ENCODE results near the gene MICALL1.

The MICALL1 gene

GRCh38 chr22:37887584-37888378, 18.3 kb upstream of the MICALL1 start:
- Histone ChIP-seq H3K27ac (replicated peaks; ENCODE audit: low read length) (peak overlapping the region; percentile 13), H3K36me3 (replicated peaks in 1 of 2; ENCODE audit: control insufficient read depth in 2 of 2, insufficient read depth in 2 of 2, low read length in 2 of 2) (peaks cover 29 to 81% of the 10 kb centered on the region in 2 donors)

GRCh38 chr22:37891926-37892325, 14.2 kb upstream of the MICALL1 start:
- Histone ChIP-seq H3K9ac (ENCODE audit: low read depth, low read length, poor library complexity) (no peak overlapping the region), H3K14ac (ENCODE audit: low read length) (no peak overlapping the region), H2BK12ac (ENCODE audit: low read length) (no peak overlapping the region), H3K4me2 (ENCODE audit: insufficient read depth, low read length, poor library complexity, severe bottlenecking) (no peak overlapping the region), H4K91ac (ENCODE audit: low read depth, low read length, poor library complexity) (no peak overlapping the region), H3K79me1 (ENCODE audit: low read depth, low read length) (no peaks in the 10 kb centered on the region), H4K8ac (ENCODE audit: low read depth, low read length) (no peak overlapping the region), H2BK120ac (ENCODE audit: low read depth, low read length) (no peak overlapping the region), H3K27ac (replicated peaks; ENCODE audit: low read length) (no peak overlapping the region), H2BK15ac (ENCODE audit: low read length) (no peak overlapping the region), H2BK5ac (ENCODE audit: low read length) (no peak overlapping the region), H3K4ac (ENCODE audit: low read length) (no peak overlapping the region), H3K23ac (ENCODE audit: low read depth, low read length, poor library complexity) (no peak overlapping the region), H2AK5ac (ENCODE audit: low read depth, low read length) (no peak overlapping the region), H3K18ac (ENCODE audit: low read length) (no peak overlapping the region), H3K36me3 (replicated peaks in 1 of 2; ENCODE audit: control insufficient read depth in 2 of 2, insufficient read depth in 2 of 2, low read length in 2 of 2) (peaks cover 21 to 56% of the 10 kb centered on the region in 2 donors), H3K4me3 (ENCODE audit: low read length in 2 of 2) (no peak overlapping the region), H3K27me3 (ENCODE audit: control insufficient read depth in 3 of 3, insufficient read depth in 3 of 3, low read depth in 1 of 3, low read length in 3 of 3) (no peaks in the 10 kb centered on the region), H3K4me1 (ENCODE audit: control insufficient read depth in 2 of 2, insufficient read depth in 1 of 2, low read depth in 1 of 2, low read length in 2 of 2) (peaks cover 20 to 25% of the 10 kb centered on the region in 2 donors), H2AFZ (ENCODE audit: low read length) (no peak overlapping the region), H3K9me3 (replicated peaks in 1 of 2; ENCODE audit: control insufficient read depth in 2 of 2, insufficient read depth in 1 of 2, low read depth in 1 of 2, low read length in 2 of 2) (no peaks in the 10 kb centered on the region)
- DNase-seq (ENCODE audit: low spot score), result no peak
- 100% methylated on average over 1 of the region's 3 CpGs; no CpG with 5 or more reads in 1 of the 2 donors for WGBS, 2 donors (ENCODE audit: extremely low coverage in 2 of 2, insufficient read length in 2 of 2, insufficient replicate concordance in 1 of 2)

More at GRCh38 chr22:37887584-37888378, 18.3 kb upstream of the MICALL1 start:
- Histone ChIP-seq H3K23ac (ENCODE audit: low read depth, low read length, poor library complexity) (no peak overlapping the region), H2AK5ac (ENCODE audit: low read depth, low read length) (no peak overlapping the region), H2BK5ac (ENCODE audit: low read length) (no peak overlapping the region), H3K4me1 (ENCODE audit: control insufficient read depth in 2 of 2, insufficient read depth in 1 of 2, low read depth in 1 of 2, low read length in 2 of 2) (peaks cover 0 to 10% of the 10 kb centered on the region in 2 donors), H2AFZ (ENCODE audit: low read length) (no peak overlapping the region), H3K4me3 (ENCODE audit: low read length in 2 of 2) (no peak overlapping the region), H3K79me1 (ENCODE audit: low read depth, low read length) (peaks cover 4% of the 10 kb centered on the region), H4K8ac (ENCODE audit: low read depth, low read length) (no peak overlapping the region), H3K14ac (ENCODE audit: low read length) (no peak overlapping the region), H2BK12ac (ENCODE audit: low read length) (no peak overlapping the region), H2BK15ac (ENCODE audit: low read length) (no peak overlapping the region), H3K18ac (ENCODE audit: low read length) (no peak overlapping the region), H3K9me3 (replicated peaks in 1 of 2; ENCODE audit: control insufficient read depth in 2 of 2, insufficient read depth in 1 of 2, low read depth in 1 of 2, low read length in 2 of 2) (no peaks in the 10 kb centered on the region), H3K4me2 (ENCODE audit: insufficient read depth, low read length, poor library complexity, severe bottlenecking) (no peak overlapping the region), H3K9ac (ENCODE audit: low read depth, low read length, poor library complexity) (no peak overlapping the region), H3K4ac (ENCODE audit: low read length) (no peak overlapping the region), H4K91ac (ENCODE audit: low read depth, low read length, poor library complexity) (no peak overlapping the region), H3K27me3 (ENCODE audit: control insufficient read depth in 3 of 3, insufficient read depth in 3 of 3, low read depth in 1 of 3, low read length in 3 of 3) (no peaks in the 10 kb centered on the region), H2BK120ac (ENCODE audit: low read depth, low read length) (no peak overlapping the region)
- DNase-seq (ENCODE audit: low spot score), result no peak
- no CpG with 5 or more reads among the region's 6 CpGs for WGBS, 2 donors (ENCODE audit: extremely low coverage in 2 of 2, insufficient read length in 2 of 2, insufficient replicate concordance in 1 of 2)

GRCh38 chr22:37892566-37893335, 13.3 kb upstream of the MICALL1 start:
- Histone ChIP-seq H3K27me3 (ENCODE audit: control insufficient read depth in 3 of 3, insufficient read depth in 3 of 3, low read depth in 1 of 3, low read length in 3 of 3) (no peaks in the 10 kb centered on the region), H3K18ac (ENCODE audit: low read length) (peak overlapping the region; percentile 49), H3K4me3 (ENCODE audit: low read length in 2 of 2) (no peak overlapping the region), H3K27ac (replicated peaks; ENCODE audit: low read length) (no peak overlapping the region), H3K36me3 (replicated peaks in 1 of 2; ENCODE audit: control insufficient read depth in 2 of 2, insufficient read depth in 2 of 2, low read length in 2 of 2) (peaks cover 19 to 49% of the 10 kb centered on the region in 2 donors), H2BK15ac (ENCODE audit: low read length) (no peak overlapping the region), H3K4ac (ENCODE audit: low read length) (no peak overlapping the region), H2BK120ac (ENCODE audit: low read depth, low read length) (no peak overlapping the region), H3K9me3 (replicated peaks in 1 of 2; ENCODE audit: control insufficient read depth in 2 of 2, insufficient read depth in 1 of 2, low read depth in 1 of 2, low read length in 2 of 2) (no peaks in the 10 kb centered on the region), H2BK12ac (ENCODE audit: low read length) (peak overlapping the region; percentile 69), H3K14ac (ENCODE audit: low read length) (no peak overlapping the region), H3K23ac (ENCODE audit: low read depth, low read length, poor library complexity) (no peak overlapping the region), H2AFZ (ENCODE audit: low read length) (no peak overlapping the region), H2AK5ac (ENCODE audit: low read depth, low read length) (no peak overlapping the region), H3K79me1 (ENCODE audit: low read depth, low read length) (no peaks in the 10 kb centered on the region), H3K4me1 (ENCODE audit: control insufficient read depth in 2 of 2, insufficient read depth in 1 of 2, low read depth in 1 of 2, low read length in 2 of 2) (peaks cover 24 to 25% of the 10 kb centered on the region in 2 donors), H3K4me2 (ENCODE audit: insufficient read depth, low read length, poor library complexity, severe bottlenecking) (no peak overlapping the region), H2BK5ac (ENCODE audit: low read length) (no peak overlapping the region), H4K8ac (ENCODE audit: low read depth, low read length) (no peak overlapping the region), H4K91ac (ENCODE audit: low read depth, low read length, poor library complexity) (no peak overlapping the region), H3K9ac (ENCODE audit: low read depth, low read length, poor library complexity) (peak overlapping the region; percentile 27)
- no peak for DNase-seq (ENCODE audit: low spot score)
- no CpG with 5 or more reads among the region's 7 CpGs for WGBS, 2 donors (ENCODE audit: extremely low coverage in 2 of 2, insufficient read length in 2 of 2, insufficient replicate concordance in 1 of 2)

DNA sequence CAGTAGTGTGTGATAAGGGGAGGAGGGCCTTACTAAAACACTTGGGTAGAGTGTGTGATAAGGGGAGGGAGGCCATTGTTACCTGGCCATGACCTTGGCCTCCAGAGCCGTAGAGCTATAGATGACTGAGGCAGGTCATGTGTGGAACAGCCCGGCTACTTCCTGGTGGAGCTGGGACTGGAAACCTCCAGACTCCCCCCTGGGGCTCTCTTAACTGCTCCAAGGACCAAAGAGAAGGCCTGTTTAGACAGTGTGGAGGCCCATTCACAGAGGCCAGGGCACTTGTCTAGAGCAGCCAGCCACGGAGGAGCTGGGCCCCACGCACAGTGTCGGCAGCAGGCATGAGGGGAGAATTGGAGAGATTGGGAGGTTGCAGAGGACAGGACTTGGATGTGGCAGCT, 12.5 kb upstream of the MICALL1 start:
- no peak for DNase-seq (ENCODE audit: low spot score)
- H2AFZ ChIP-seq (ENCODE audit: low read length), result no peak overlapping the region

More for the DNA sequence above, 12.5 kb upstream of the MICALL1 start:
- Histone ChIP-seq H3K4me2 (ENCODE audit: insufficient read depth, low read length, poor library complexity, severe bottlenecking) (no peak overlapping the region), H2BK15ac (ENCODE audit: low read length) (no peak overlapping the region), H3K27me3 (ENCODE audit: control insufficient read depth in 3 of 3, insufficient read depth in 3 of 3, low read depth in 1 of 3, low read length in 3 of 3) (no peaks in the 10 kb centered on the region), H3K4ac (ENCODE audit: low read length) (no peak overlapping the region), H3K14ac (ENCODE audit: low read length) (no peak overlapping the region), H3K23ac (ENCODE audit: low read depth, low read length, poor library complexity) (no peak overlapping the region), H3K4me1 (ENCODE audit: control insufficient read depth in 2 of 2, insufficient read depth in 1 of 2, low read depth in 1 of 2, low read length in 2 of 2) (peaks cover 23 to 29% of the 10 kb centered on the region in 2 donors), H3K9me3 (replicated peaks in 1 of 2; ENCODE audit: control insufficient read depth in 2 of 2, insufficient read depth in 1 of 2, low read depth in 1 of 2, low read length in 2 of 2) (no peaks in the 10 kb centered on the region), H3K27ac (replicated peaks; ENCODE audit: low read length) (no peak overlapping the region), H3K79me1 (ENCODE audit: low read depth, low read length) (no peaks in the 10 kb centered on the region), H4K91ac (ENCODE audit: low read depth, low read length, poor library complexity) (no peak overlapping the region), H2AK5ac (ENCODE audit: low read depth, low read length) (no peak overlapping the region), H3K18ac (ENCODE audit: low read length) (peak overlapping the region; percentile 5), H3K4me3 (ENCODE audit: low read length in 2 of 2) (no peak overlapping the region), H2BK5ac (ENCODE audit: low read length) (no peak overlapping the region), H3K36me3 (replicated peaks in 1 of 2; ENCODE audit: control insufficient read depth in 2 of 2, insufficient read depth in 2 of 2, low read length in 2 of 2) (peaks cover 13 to 42% of the 10 kb centered on the region in 2 donors), H2BK120ac (ENCODE audit: low read depth, low read length) (no peak overlapping the region), H3K9ac (ENCODE audit: low read depth, low read length, poor library complexity) (no peak overlapping the region), H2BK12ac (ENCODE audit: low read length) (no peak overlapping the region), H4K8ac (ENCODE audit: low read depth, low read length) (no peak overlapping the region)
- WGBS, 2 donors (ENCODE audit: extremely low coverage in 2 of 2, insufficient read length in 2 of 2, insufficient replicate concordance in 1 of 2), result no CpG with 5 or more reads among the region's 5 CpGs
